ENCODE results near the gene C15orf39.

The C15orf39 gene

GRCh38 chr15:75188499-75188898 lies 13.2 kb upstream of the C15orf39 start:
- FAIRE-seq (no peak), DNase-seq (ENCODE audit: insufficient read length) (no peak)
- TF ChIP-seq POLR2A (IDR thresholded peaks at IDR 0.05; ENCODE audit: low read depth, low read length) (no peak), TAF1 (IDR thresholded peaks at IDR 0.05; ENCODE audit: borderline replicate concordance, low read depth, low read length) (no peak), POLR2AphosphoS5 (IDR thresholded peaks at IDR 0.05; ENCODE audit: low read depth, low read length) (no peak)

- FAIRE-seq (no peak), DNase-seq (ENCODE audit: insufficient read length) (no peak)
- no peak for TF ChIP-seq POLR2A (IDR thresholded peaks at IDR 0.05; ENCODE audit: low read depth, low read length)
- TF ChIP-seq POLR2AphosphoS5 (IDR thresholded peaks at IDR 0.05; ENCODE audit: low read depth, low read length) = no peak
- no peak for TF ChIP-seq TAF1 (IDR thresholded peaks at IDR 0.05; ENCODE audit: borderline replicate concordance, low read depth, low read length)
Measured at GRCh38 chr15:75191235-75191634, 10.4 kb upstream of the C15orf39 start.

DNA sequence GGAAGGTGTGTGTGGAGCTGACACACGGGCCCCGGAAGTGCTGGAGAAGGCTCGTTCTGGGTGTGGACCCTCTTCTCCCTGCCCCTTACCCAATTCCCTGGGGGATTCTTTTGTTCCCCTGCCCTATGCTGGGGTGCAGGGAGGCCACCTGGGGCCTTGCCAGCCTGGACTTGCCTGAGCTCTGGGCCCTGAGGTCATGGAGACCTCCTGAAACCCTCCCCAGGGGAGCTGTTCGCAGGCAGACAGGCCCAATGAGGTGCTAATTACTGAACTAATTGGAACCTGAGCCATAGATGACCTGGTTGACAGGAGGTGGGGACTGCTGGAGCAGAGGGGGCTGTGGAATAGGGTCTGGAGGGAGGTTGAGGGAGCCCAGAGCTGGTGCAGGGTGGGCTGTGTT lies 9.4 kb upstream of the C15orf39 start:
- DNase-seq (ENCODE audit: insufficient read length) = no peak
- TF ChIP-seq POLR2AphosphoS5 (IDR thresholded peaks at IDR 0.05; ENCODE audit: low read depth, low read length) (no peak), TAF1 (IDR thresholded peaks at IDR 0.05; ENCODE audit: borderline replicate concordance, low read depth, low read length) (no peak), POLR2A (IDR thresholded peaks at IDR 0.05; ENCODE audit: low read depth, low read length) (no peak)
- FAIRE-seq = no peak

GRCh38 chr15:75193272-75193671 lies 8.4 kb upstream of the C15orf39 start:
- DNase-seq (ENCODE audit: insufficient read length) (no peak), FAIRE-seq (no peak)
- TF ChIP-seq TAF1 (IDR thresholded peaks at IDR 0.05; ENCODE audit: borderline replicate concordance, low read depth, low read length) = no peak
- no peak for TF ChIP-seq POLR2A (IDR thresholded peaks at IDR 0.05; ENCODE audit: low read depth, low read length)
- TF ChIP-seq POLR2AphosphoS5 (IDR thresholded peaks at IDR 0.05; ENCODE audit: low read depth, low read length) = no peak

DNA sequence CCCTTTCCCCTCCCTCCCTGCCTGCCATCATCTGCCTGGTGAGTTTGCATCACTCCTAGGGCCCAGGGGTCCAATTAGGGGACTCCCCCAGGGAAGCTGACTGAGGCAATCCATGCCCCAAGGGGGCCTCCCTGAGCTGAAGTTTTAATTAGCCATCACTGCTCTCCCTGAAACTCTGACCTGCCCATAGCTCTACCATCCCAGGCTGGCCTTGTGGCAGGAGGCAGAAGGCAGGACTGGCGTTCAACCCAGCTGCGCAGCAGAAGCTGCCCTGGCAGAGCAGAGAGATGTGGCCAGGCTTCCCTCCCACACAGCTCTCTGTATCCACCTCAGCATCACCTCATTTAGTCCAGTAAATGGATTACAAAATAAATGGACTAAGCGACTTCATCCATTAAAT lies 7.7 kb upstream of the C15orf39 start:
- TF ChIP-seq POLR2AphosphoS5 (IDR thresholded peaks at IDR 0.05; ENCODE audit: low read depth, low read length) (no peak), POLR2A (IDR thresholded peaks at IDR 0.05; ENCODE audit: low read depth, low read length) (no peak), TAF1 (IDR thresholded peaks at IDR 0.05; ENCODE audit: borderline replicate concordance, low read depth, low read length) (no peak)
- DNase-seq (ENCODE audit: insufficient read length) = no peak
- no peak for FAIRE-seq

GRCh38 chr15:75194397-75194796 lies 7.3 kb upstream of the C15orf39 start:
- DNase-seq (ENCODE audit: insufficient read length) (no peak), FAIRE-seq (no peak)
- no peak for TF ChIP-seq TAF1 (IDR thresholded peaks at IDR 0.05; ENCODE audit: borderline replicate concordance, low read depth, low read length)
- no peak for TF ChIP-seq POLR2A (IDR thresholded peaks at IDR 0.05; ENCODE audit: low read depth, low read length)
- no peak for TF ChIP-seq POLR2AphosphoS5 (IDR thresholded peaks at IDR 0.05; ENCODE audit: low read depth, low read length)

GRCh38 chr15:75195122-75195765 lies 6.4 kb upstream of the C15orf39 start:
- DNase-seq (ENCODE audit: insufficient read length) (no peak), FAIRE-seq (no peak)
- TF ChIP-seq POLR2A (IDR thresholded peaks at IDR 0.05; ENCODE audit: low read depth, low read length) (no peak), TAF1 (IDR thresholded peaks at IDR 0.05; ENCODE audit: borderline replicate concordance, low read depth, low read length) (no peak), POLR2AphosphoS5 (IDR thresholded peaks at IDR 0.05; ENCODE audit: low read depth, low read length) (no peak)

DNA sequence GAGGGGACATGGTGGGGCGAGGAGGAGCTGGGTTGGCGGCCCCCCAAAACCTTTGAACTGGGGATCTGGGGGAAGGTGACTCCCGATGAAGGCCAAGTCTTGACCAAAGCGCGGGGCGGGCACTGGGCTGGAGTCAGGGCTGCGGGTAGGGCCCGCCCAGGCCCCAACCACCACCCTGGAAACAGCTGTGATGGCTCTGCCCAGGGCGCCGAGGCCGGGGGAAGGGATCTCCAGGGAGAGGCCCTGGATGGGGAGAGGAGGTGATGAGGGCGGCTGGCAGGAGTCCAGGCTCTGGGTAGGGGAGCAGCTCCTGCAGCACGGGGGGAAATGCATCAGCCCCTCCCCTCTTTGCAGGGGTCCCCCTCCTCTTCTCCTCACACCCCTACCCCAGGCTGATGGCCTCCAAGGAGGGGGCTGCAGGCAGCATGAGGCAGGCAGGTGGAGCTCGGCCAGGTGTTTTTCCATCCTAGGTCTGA lies 5.9 kb upstream of the C15orf39 start:
- DNase-seq (ENCODE audit: insufficient read length) (no peak), FAIRE-seq (no peak)
- TF ChIP-seq POLR2A (IDR thresholded peaks at IDR 0.05; ENCODE audit: low read depth, low read length) = no peak
- TF ChIP-seq TAF1 (IDR thresholded peaks at IDR 0.05; ENCODE audit: borderline replicate concordance, low read depth, low read length) = no peak
- TF ChIP-seq POLR2AphosphoS5 (IDR thresholded peaks at IDR 0.05; ENCODE audit: low read depth, low read length) = no peak

DNA sequence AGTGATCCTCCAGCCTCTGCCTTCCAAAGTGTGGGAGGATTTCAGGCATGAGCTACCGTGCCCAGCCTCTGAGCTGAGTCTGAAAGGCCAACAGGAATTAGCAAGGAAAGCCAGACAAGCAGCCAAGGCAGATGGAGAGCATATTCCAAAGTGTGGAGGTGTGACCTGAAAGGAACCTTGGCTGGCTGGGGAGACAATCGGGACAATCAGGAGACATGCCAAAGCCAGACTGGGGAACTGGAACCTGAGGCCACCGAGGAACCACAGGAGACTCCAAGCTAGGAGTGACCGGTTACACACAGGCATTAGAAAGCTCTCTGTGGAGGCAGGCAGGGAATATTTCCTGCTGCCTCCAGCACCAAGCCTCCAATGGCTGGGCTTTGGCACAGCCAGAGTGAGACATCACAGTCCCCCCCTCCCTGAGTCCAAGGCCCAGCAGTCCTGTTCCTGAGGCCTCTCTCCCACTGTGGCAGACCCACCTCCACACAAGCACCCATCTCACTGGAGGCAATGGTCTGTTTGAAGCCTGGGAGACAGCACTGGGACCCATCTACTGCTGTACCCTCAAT lies 4.5 kb upstream of the C15orf39 start:
- no peak for DNase-seq (ENCODE audit: insufficient read length)
- TF ChIP-seq POLR2AphosphoS5 (IDR thresholded peaks at IDR 0.05; ENCODE audit: low read depth, low read length) (no peak), TAF1 (IDR thresholded peaks at IDR 0.05; ENCODE audit: borderline replicate concordance, low read depth, low read length) (no peak), POLR2A (IDR thresholded peaks at IDR 0.05; ENCODE audit: low read depth, low read length) (no peak)
- FAIRE-seq = no peak

DNA sequence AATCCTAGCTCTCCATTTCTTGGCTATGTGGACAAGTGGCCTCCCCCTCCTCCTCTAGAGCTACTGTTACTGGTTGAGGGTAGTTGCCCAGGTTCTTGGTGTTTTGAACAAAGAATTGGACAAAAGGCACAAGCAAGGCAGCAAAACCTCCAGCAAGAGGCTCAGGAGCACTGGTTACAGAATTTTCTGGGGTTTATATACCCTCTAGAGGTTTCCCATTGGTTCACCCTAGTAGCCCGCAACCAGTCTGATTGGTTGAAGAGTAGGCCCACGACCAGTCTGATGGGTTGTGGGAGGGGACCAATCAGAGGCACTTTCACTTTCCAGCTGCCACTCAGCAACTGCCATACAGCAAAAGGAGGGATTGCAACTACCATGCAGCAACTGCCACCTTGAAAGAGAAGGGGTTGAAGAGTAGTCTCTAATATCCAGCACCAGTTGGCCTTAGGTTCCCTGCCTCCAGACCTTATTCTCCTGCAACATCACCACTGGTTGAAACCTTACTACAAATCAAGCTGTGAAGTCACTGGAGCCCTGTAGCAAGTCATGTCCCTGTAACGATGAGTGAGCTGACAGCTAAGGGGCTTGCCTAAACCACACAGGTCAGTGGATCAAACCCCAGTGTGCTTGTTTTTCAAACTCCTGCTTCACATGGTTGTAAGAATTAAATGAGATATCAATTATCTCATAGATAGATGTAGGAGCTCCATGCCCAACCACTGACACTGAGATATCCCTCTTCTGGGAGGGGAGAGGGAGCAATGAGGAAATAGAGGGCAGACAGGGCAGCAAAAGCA lies 2.9 kb upstream of the C15orf39 start:
- peak; percentile 54 for DNase-seq (ENCODE audit: insufficient read length)
- TF ChIP-seq POLR2A (IDR thresholded peaks at IDR 0.05; ENCODE audit: low read depth, low read length) (peak; percentile 56; the same call in 1 of the 2 replicates), POLR2AphosphoS5 (IDR thresholded peaks at IDR 0.05; ENCODE audit: low read depth, low read length) (peak; percentile 45; the same call in 1 of the 2 replicates), TAF1 (IDR thresholded peaks at IDR 0.05; ENCODE audit: borderline replicate concordance, low read depth, low read length) (no peak)
- FAIRE-seq = peak; percentile 81

- no peak for TF ChIP-seq POLR2AphosphoS5 (IDR thresholded peaks at IDR 0.05; ENCODE audit: low read depth, low read length)
- no peak for TF ChIP-seq TAF1 (IDR thresholded peaks at IDR 0.05; ENCODE audit: borderline replicate concordance, low read depth, low read length)
- no peak for TF ChIP-seq POLR2A (IDR thresholded peaks at IDR 0.05; ENCODE audit: low read depth, low read length)
- no peak for FAIRE-seq
- no peak for DNase-seq (ENCODE audit: insufficient read length)
Measured at GRCh38 chr15:75199357-75199940, 2.2 kb upstream of the C15orf39 start.
